HepG2 (cell line): ENCODE measurements around the gene NRSN2. TPM values are rescaled to one million over a fixed set of nuclear protein-coding genes. Genes with fewer than 3 reads are reported as not detected.

Experiments used
- ARID2 ChIP-seq: sonication (generic); formaldehyde crosslinking; IDR thresholded peaks from 2 replicates; pipeline ENCODE4 v1.8.1; 2022; ENCODE audit warnings: mild to moderate bottlenecking, missing genetic modification reagents, borderline replicate concordance
- DR1 ChIP-seq: sonication (generic); formaldehyde crosslinking; IDR thresholded peaks from 2 replicates; pipeline ENCODE4 v1.8.0; 2021; ENCODE audit warnings: mild to moderate bottlenecking, missing genetic modification reagents, inconsistent platforms
- FOSL1 ChIP-seq: sonication (generic); formaldehyde crosslinking; IDR thresholded peaks from 2 replicates; pipeline ENCODE4 v1.9.0; 2021; ENCODE audit warnings: missing genetic modification reagents, borderline replicate concordance
- HNRNPH1 ChIP-seq: fragments of 200-400 bp; formaldehyde crosslinking; optimal IDR thresholded peaks from 2 replicates; pipeline ENCODE3; 2017; ENCODE audit warnings: mild to moderate bottlenecking, low read depth, low read length
- HOXA7 ChIP-seq: sonication (generic); formaldehyde crosslinking; IDR thresholded peaks from 2 replicates; pipeline ENCODE4 v1.8.1; 2022; ENCODE audit warnings: mild to moderate bottlenecking, missing genetic modification reagents, moderate library complexity
- PITX1 ChIP-seq: sonication (generic); formaldehyde crosslinking; IDR thresholded peaks from 2 replicates; pipeline ENCODE4 v1.5.1; 2020; ENCODE audit warnings: mild to moderate bottlenecking, missing genetic modification reagents
- PRPF4 ChIP-seq: fragments of 200-400 bp; formaldehyde crosslinking; IDR thresholded peaks from 2 replicates; pipeline ENCODE4 v1.6.1; 2016; ENCODE audit warnings: low read length, low read depth; ENCODE audit not compliant: poor library complexity, severe bottlenecking
- REPIN1 ChIP-seq: sonication (generic); formaldehyde crosslinking; IDR thresholded peaks from 2 replicates; pipeline ENCODE4 v1.8.0; 2022; ENCODE audit warnings: missing genetic modification reagents, low read depth, mild to moderate bottlenecking, borderline replicate concordance
- SKI ChIP-seq: fragments of 450-650 bp; IDR thresholded peaks from one replicate; pipeline ENCODE4 v1.6.1; 2018; ENCODE audit warnings: mild to moderate bottlenecking; ENCODE audit not compliant: partially characterized antibody
- SNAI1 ChIP-seq: sonication (generic); formaldehyde crosslinking; IDR thresholded peaks from 2 replicates; pipeline ENCODE4 v1.5.0; 2020; ENCODE audit warnings: mild to moderate bottlenecking, missing genetic modification reagents, borderline replicate concordance
- TAF1 ChIP-seq: sonication (generic); formaldehyde crosslinking; IDR thresholded peaks from 2 replicates; pipeline ENCODE4 v1.4.0; 2020; ENCODE audit warnings: missing genetic modification reagents
- TEAD2 ChIP-seq: sonication (generic); formaldehyde crosslinking; IDR thresholded peaks from 2 replicates; pipeline ENCODE4 v1.9.0; 2021; ENCODE audit warnings: missing genetic modification reagents
- ZBTB7B ChIP-seq: sonication (generic); formaldehyde crosslinking; IDR thresholded peaks from 2 replicates; pipeline ENCODE4 v1.4.0; 2020; ENCODE audit warnings: missing genetic modification reagents
- ZNF337 ChIP-seq: sonication (generic); formaldehyde crosslinking; IDR thresholded peaks from 2 replicates; pipeline ENCODE4 v1.5.1; 2020; ENCODE audit warnings: missing genetic modification reagents, low read depth, mild to moderate bottlenecking, borderline replicate concordance
- ZNF446 ChIP-seq: sonication (generic); formaldehyde crosslinking; IDR thresholded peaks from 2 replicates; pipeline ENCODE4 v1.5.0; 2020; ENCODE audit warnings: mild to moderate bottlenecking, missing genetic modification reagents
- ZNF772 ChIP-seq: sonication (generic); formaldehyde crosslinking; IDR thresholded peaks from 2 replicates; pipeline ENCODE4 v1.5.0; 2020; ENCODE audit warnings: mild to moderate bottlenecking, missing genetic modification reagents
- ZSCAN20 ChIP-seq: sonication (generic); formaldehyde crosslinking; IDR thresholded peaks from 2 replicates; pipeline ENCODE4 v1.4.0; 2020; ENCODE audit warnings: missing genetic modification reagents, mild to moderate bottlenecking, borderline replicate concordance
- polyA plus RNA-seq, 8 experiments: library from polyadenylated mRNA; depleted of rRNA in 3 of 8; stranded (reverse) in 7 of 8; unstranded in 1 of 8; fragments of >200 nt; fragmentation: Illumina TruSeq in 4 of 8; extraction: Trizol in 4 of 8; gene quantifications; 2 replicates each; pipeline versions ENCODE4 v1.2.1 to v1.2.3, GENCODE V29; 2011 to 2016; ENCODE audit warnings: low read depth in 4 of 8, missing spikeins in 1 of 8, mixed read lengths in 1 of 8; ENCODE audit not compliant: insufficient read depth in 1 of 8
- total RNA-seq, 5 experiments: library from RNA; depleted of rRNA; stranded (reverse); fragments of >200 nt; fragmentation: Illumina TruSeq; extraction: Trizol; gene quantifications; 2 replicates each; pipeline ENCODE4 v1.2.3, GENCODE V29; 2016; ENCODE audit warnings: low read depth in 1 of 5
- TF ChIP-seq, protein P1 (sequence below): sonication (generic); formaldehyde crosslinking; IDR thresholded peaks from 2 replicates; pipeline ENCODE4 v1.4.0; 2020; ENCODE audit warnings: mild to moderate bottlenecking, missing genetic modification reagents
- TF ChIP-seq, protein P2 (sequence below): sonication (generic); formaldehyde crosslinking; IDR thresholded peaks from 2 replicates; pipeline ENCODE4 v1.8.0; 2022; ENCODE audit warnings: mild to moderate bottlenecking, missing genetic modification reagents, moderate library complexity
- TF ChIP-seq, protein P3 (sequence below): sonication (generic); formaldehyde crosslinking; IDR thresholded peaks from 2 replicates; pipeline ENCODE4 v1.9.0; 2021; ENCODE audit warnings: missing genetic modification reagents, mild to moderate bottlenecking, borderline replicate concordance
- TF ChIP-seq, protein P4 (sequence below): sonication (generic); formaldehyde crosslinking; IDR thresholded peaks from 2 replicates; pipeline ENCODE4 v1.4.0; 2020; ENCODE audit warnings: mild to moderate bottlenecking, missing genetic modification reagents
- TF ChIP-seq, protein P5 (sequence below): sonication (generic); formaldehyde crosslinking; conservative IDR thresholded peaks from 2 replicates; pipeline ENCODE4 v1.8.1; 2023; ENCODE audit warnings: missing genetic modification reagents

Gene NRSN2
- total and polyA plus RNA-seq, 2 of the 13 experiments (the other 11 are each of a cell fraction or from before 2014, with no cell fraction given) = 32.3 to 49.4 TPM

DNA sequence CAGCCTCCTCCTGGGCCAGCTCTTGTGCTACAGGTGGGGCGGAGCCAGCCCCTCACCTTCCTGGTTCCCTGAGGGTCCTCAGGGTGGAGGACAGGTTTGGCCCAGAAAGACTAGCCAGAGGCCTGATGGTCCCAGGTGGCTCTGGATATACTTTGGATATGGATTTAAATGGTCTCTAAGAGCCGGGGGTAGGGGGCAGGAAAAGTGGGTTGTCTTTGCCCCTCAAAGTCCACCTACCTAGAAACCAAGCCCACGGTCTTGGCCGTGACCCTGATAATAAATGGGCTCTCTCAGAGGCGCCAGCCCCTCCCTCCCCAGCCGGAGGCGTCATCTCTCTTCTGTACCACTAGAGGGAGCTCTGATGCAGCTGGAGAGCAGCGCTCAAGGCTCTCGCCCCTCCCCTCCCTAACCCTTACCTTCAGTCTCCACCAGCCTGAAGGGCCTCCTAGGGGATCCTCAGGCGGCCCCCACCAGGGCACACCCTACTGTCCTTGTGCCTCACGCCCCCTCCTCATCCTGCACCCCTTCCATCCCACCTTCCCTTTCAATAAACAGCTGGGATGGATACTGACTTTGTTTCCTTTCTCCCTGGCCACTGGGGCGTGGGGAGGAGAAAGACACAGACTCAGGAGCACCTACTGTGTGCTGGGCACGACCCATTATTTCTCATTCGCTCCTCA, 7.5 kb downstream of the NRSN2 start (continued):
- TF ChIP-seq, protein P1, sequence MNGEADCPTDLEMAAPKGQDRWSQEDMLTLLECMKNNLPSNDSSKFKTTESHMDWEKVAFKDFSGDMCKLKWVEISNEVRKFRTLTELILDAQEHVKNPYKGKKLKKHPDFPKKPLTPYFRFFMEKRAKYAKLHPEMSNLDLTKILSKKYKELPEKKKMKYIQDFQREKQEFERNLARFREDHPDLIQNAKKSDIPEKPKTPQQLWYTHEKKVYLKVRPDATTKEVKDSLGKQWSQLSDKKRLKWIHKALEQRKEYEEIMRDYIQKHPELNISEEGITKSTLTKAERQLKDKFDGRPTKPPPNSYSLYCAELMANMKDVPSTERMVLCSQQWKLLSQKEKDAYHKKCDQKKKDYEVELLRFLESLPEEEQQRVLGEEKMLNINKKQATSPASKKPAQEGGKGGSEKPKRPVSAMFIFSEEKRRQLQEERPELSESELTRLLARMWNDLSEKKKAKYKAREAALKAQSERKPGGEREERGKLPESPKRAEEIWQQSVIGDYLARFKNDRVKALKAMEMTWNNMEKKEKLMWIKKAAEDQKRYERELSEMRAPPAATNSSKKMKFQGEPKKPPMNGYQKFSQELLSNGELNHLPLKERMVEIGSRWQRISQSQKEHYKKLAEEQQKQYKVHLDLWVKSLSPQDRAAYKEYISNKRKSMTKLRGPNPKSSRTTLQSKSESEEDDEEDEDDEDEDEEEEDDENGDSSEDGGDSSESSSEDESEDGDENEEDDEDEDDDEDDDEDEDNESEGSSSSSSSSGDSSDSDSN (CRISPR knock-in tag) = peak; percentile 55
- no peak for TF ChIP-seq TEAD2 (CRISPR knock-in tag)
- TF ChIP-seq TAF1 = peak; percentile 39; the same call in 1 of the 2 replicates
- no peak for TF ChIP-seq ARID2 (CRISPR knock-in tag)
- TF ChIP-seq, protein P2, sequence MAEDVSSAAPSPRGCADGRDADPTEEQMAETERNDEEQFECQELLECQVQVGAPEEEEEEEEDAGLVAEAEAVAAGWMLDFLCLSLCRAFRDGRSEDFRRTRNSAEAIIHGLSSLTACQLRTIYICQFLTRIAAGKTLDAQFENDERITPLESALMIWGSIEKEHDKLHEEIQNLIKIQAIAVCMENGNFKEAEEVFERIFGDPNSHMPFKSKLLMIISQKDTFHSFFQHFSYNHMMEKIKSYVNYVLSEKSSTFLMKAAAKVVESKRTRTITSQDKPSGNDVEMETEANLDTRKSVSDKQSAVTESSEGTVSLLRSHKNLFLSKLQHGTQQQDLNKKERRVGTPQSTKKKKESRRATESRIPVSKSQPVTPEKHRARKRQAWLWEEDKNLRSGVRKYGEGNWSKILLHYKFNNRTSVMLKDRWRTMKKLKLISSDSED (CRISPR knock-in tag) = no peak
- TF ChIP-seq ZBTB7B (CRISPR knock-in tag) = no peak; the same call in 1 of the 2 replicates
- TF ChIP-seq ZSCAN20 (CRISPR knock-in tag) = no peak
- no peak for TF ChIP-seq PRPF4
- no peak for TF ChIP-seq ZNF446 (CRISPR knock-in tag)
- TF ChIP-seq, protein P3, sequence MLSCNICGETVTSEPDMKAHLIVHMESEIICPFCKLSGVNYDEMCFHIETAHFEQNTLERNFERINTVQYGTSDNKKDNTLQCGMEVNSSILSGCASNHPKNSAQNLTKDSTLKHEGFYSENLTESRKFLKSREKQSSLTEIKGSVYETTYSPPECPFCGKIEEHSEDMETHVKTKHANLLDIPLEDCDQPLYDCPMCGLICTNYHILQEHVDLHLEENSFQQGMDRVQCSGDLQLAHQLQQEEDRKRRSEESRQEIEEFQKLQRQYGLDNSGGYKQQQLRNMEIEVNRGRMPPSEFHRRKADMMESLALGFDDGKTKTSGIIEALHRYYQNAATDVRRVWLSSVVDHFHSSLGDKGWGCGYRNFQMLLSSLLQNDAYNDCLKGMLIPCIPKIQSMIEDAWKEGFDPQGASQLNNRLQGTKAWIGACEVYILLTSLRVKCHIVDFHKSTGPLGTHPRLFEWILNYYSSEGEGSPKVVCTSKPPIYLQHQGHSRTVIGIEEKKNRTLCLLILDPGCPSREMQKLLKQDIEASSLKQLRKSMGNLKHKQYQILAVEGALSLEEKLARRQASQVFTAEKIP = no peak
- TF ChIP-seq DR1 (CRISPR knock-in tag) = no peak
- no peak for TF ChIP-seq HNRNPH1
- no peak for TF ChIP-seq SNAI1 (CRISPR knock-in tag)
- peak; percentile 68; the same call in 1 of the 2 replicates for TF ChIP-seq PITX1 (CRISPR knock-in tag)
- TF ChIP-seq, protein P4, sequence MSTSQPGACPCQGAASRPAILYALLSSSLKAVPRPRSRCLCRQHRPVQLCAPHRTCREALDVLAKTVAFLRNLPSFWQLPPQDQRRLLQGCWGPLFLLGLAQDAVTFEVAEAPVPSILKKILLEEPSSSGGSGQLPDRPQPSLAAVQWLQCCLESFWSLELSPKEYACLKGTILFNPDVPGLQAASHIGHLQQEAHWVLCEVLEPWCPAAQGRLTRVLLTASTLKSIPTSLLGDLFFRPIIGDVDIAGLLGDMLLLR = 0 out of 2 replicates have a peak, but pooled peaks have one; percentile 9
- peak; percentile 94; the same call in 1 of the 2 replicates for TF ChIP-seq REPIN1
- TF ChIP-seq FOSL1 = no peak
- peak; percentile 54; the same call in 1 of the 2 replicates for TF ChIP-seq ZNF772 (CRISPR knock-in tag)
- peak; percentile 70; the same call in 1 of the 2 replicates for TF ChIP-seq ZNF337 (CRISPR knock-in tag)
- TF ChIP-seq HOXA7 (CRISPR knock-in tag) = no peak
- TF ChIP-seq, protein P5, sequence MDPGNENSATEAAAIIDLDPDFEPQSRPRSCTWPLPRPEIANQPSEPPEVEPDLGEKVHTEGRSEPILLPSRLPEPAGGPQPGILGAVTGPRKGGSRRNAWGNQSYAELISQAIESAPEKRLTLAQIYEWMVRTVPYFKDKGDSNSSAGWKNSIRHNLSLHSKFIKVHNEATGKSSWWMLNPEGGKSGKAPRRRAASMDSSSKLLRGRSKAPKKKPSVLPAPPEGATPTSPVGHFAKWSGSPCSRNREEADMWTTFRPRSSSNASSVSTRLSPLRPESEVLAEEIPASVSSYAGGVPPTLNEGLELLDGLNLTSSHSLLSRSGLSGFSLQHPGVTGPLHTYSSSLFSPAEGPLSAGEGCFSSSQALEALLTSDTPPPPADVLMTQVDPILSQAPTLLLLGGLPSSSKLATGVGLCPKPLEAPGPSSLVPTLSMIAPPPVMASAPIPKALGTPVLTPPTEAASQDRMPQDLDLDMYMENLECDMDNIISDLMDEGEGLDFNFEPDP (CRISPR knock-in tag) = no peak
- peak; percentile 59 for TF ChIP-seq SKI
